KOPT-K1 (cell line): Measurements from ENCODE around the gene CCDC158.
"Not testable (repeated sequence)": the region's sequence is repeated elsewhere in the genome, so short reads cannot be mapped to it uniquely, and the experiment has no call there.

Source experiments
- H3K27ac ChIP-seq: fragments of 200-600 bp; sonication (generic); 2 replicates; pipeline ENCODE4 v1.5.1; 2016; ENCODE audit warnings: antibody characterized with exemption, mild to moderate bottlenecking, low read depth, low read length; ENCODE audit not compliant: poor library complexity, severe bottlenecking
- H3K36me3 ChIP-seq: fragments of 200-600 bp; sonication (generic); 2 replicates; pipeline ENCODE4 v1.5.1; 2017; ENCODE audit warnings: antibody characterized with exemption, mild to moderate bottlenecking, low read length, moderate library complexity; ENCODE audit not compliant: insufficient read depth
- H3K9me3 ChIP-seq: fragments of 200-600 bp; sonication (generic); 2 replicates; pipeline ENCODE4 v1.5.1; 2017; ENCODE audit warnings: antibody characterized with exemption, low read length, mild to moderate bottlenecking; ENCODE audit not compliant: insufficient read depth, poor library complexity, severe bottlenecking

Gene CCDC158

GRCh38 chr4:76364763-76365162 is 56.2 kb downstream of the CCDC158 start:
- peaks cover 6% of the 10 kb centered on the region for H3K9me3 ChIP-seq
- H3K27ac ChIP-seq = no peak overlapping the region
- H3K36me3 ChIP-seq = no peaks in the 10 kb centered on the region

- no peaks in the 10 kb centered on the region for H3K36me3 ChIP-seq
- H3K9me3 ChIP-seq = peaks cover 7% of the 10 kb centered on the region
- H3K27ac ChIP-seq = no peak overlapping the region
These were observed 57.2 kb downstream of the CCDC158 start for GRCh38 chr4:76363556-76364290.

GRCh38 chr4:76361689-76362412 is 59.1 kb downstream of the CCDC158 start:
- Histone ChIP-seq H3K27ac (no peak overlapping the region), H3K9me3 (peaks cover 7% of the 10 kb centered on the region), H3K36me3 (no peaks in the 10 kb centered on the region)

GRCh38 chr4:76359881-76360466 is 61.0 kb downstream of the CCDC158 start:
- not testable (repeated sequence) for H3K36me3 ChIP-seq, H3K27ac ChIP-seq, H3K9me3 ChIP-seq

GRCh38 chr4:76357981-76358380 is 63.0 kb downstream of the CCDC158 start:
- Histone ChIP-seq H3K36me3 (no peaks in the 10 kb centered on the region), H3K27ac (no peak overlapping the region), H3K9me3 (peaks cover 7% of the 10 kb centered on the region)

- no peaks in the 10 kb centered on the region for H3K36me3 ChIP-seq
- H3K9me3 ChIP-seq = peaks cover 2% of the 10 kb centered on the region
- no peak overlapping the region for H3K27ac ChIP-seq
These were observed 66.1 kb downstream of the CCDC158 start for GRCh38 chr4:76354517-76355473.

GRCh38 chr4:76342803-76343202 is 78.1 kb downstream of the CCDC158 start:
- H3K27ac ChIP-seq = no peak overlapping the region
- no peaks in the 10 kb centered on the region for H3K9me3 ChIP-seq
- no peaks in the 10 kb centered on the region for H3K36me3 ChIP-seq

- no peak overlapping the region for H3K27ac ChIP-seq
- H3K36me3 ChIP-seq = no peaks in the 10 kb centered on the region
- no peaks in the 10 kb centered on the region for H3K9me3 ChIP-seq
These were observed 78.8 kb downstream of the CCDC158 start for GRCh38 chr4:76342191-76342590.

- Histone ChIP-seq H3K27ac (no peak overlapping the region), H3K9me3 (no peaks in the 10 kb centered on the region), H3K36me3 (no peaks in the 10 kb centered on the region)
These were observed 79.9 kb downstream of the CCDC158 start for GRCh38 chr4:76341063-76341462.

- no peaks in the 10 kb centered on the region for H3K9me3 ChIP-seq
- no peak overlapping the region for H3K27ac ChIP-seq
- H3K36me3 ChIP-seq = no peaks in the 10 kb centered on the region
These were observed 81.6 kb downstream of the CCDC158 start for GRCh38 chr4:76339364-76339763.

- Histone ChIP-seq H3K9me3 (no peaks in the 10 kb centered on the region), H3K36me3 (no peaks in the 10 kb centered on the region)
These were observed 86.1 kb downstream of the CCDC158 start for GRCh38 chr4:76334885-76335284.

GRCh38 chr4:76326515-76326914 is 94.4 kb downstream of the CCDC158 start:
- peaks cover 9% of the 10 kb centered on the region for H3K9me3 ChIP-seq
- H3K36me3 ChIP-seq = no peaks in the 10 kb centered on the region
- H3K27ac ChIP-seq = no peak overlapping the region

More at GRCh38 chr4:76334885-76335284, 86.1 kb downstream of the CCDC158 start:
- no peak overlapping the region for H3K27ac ChIP-seq

GRCh38 chr4:76325072-76325471 is 95.9 kb downstream of the CCDC158 start:
- Histone ChIP-seq H3K27ac (no peak overlapping the region), H3K36me3 (no peaks in the 10 kb centered on the region), H3K9me3 (peaks cover 9% of the 10 kb centered on the region)

- no peak overlapping the region for H3K27ac ChIP-seq
- peaks cover 9% of the 10 kb centered on the region for H3K9me3 ChIP-seq
These were observed 98.7 kb downstream of the CCDC158 start for GRCh38 chr4:76322236-76322635.

GRCh38 chr4:76316131-76316530 is 104.8 kb downstream of the CCDC158 start:
- peaks cover 5% of the 10 kb centered on the region for H3K9me3 ChIP-seq

More at GRCh38 chr4:76322236-76322635, 98.7 kb downstream of the CCDC158 start:
- H3K36me3 ChIP-seq = no peaks in the 10 kb centered on the region

More at GRCh38 chr4:76316131-76316530, 104.8 kb downstream of the CCDC158 start:
- H3K36me3 ChIP-seq = no peaks in the 10 kb centered on the region
- H3K27ac ChIP-seq = no peak overlapping the region
